Activated T-helper 2 cell treated with anti-CD3 and anti-CD28 coated beads, Interferon-gamma antibody, Interleukin-2, Interleukin-4, amounts not matched to agents 10 μg/mL and 5 μg/mL and 100 μg/mL, durations not matched to agents 14 hours and 24 hours and 36 hours (primary cell): Measurements from ENCODE around the gene ELP4. TPM values are rescaled to one million over a fixed set of nuclear protein-coding genes. Genes with fewer than 3 reads are reported as not detected.
"Not testable (repeated sequence)": the region's sequence is repeated elsewhere in the genome, so short reads cannot be mapped to it uniquely, and the experiment has no call there.

Experiments
- DNase-seq: peaks from one replicate; pipeline ENCODE4 v3.0.0; 2021; ENCODE audit warnings: low spot score
- H3K27ac Mint-ChIP-seq: one replicate; pipeline ENCODE4 v1.8.0; 2021; ENCODE audit warnings: mixed read lengths
- H3K27me3 Mint-ChIP-seq: one replicate; pipeline ENCODE4 v1.8.0; 2021; ENCODE audit warnings: low read depth, mixed read lengths
- H3K36me3 Mint-ChIP-seq: one replicate; pipeline ENCODE4 v1.8.0; 2021; ENCODE audit warnings: low read depth, mixed read lengths
- H3K4me1 Mint-ChIP-seq: one replicate; pipeline ENCODE4 v1.8.0; 2021; ENCODE audit warnings: low read depth, mixed read lengths
- H3K4me3 Mint-ChIP-seq: one replicate; pipeline ENCODE4 v1.8.0; 2021; ENCODE audit warnings: low read depth, mild to moderate bottlenecking, moderate library complexity, mixed read lengths
- H3K9me3 Mint-ChIP-seq: one replicate; pipeline ENCODE4 v1.8.0; 2021; ENCODE audit warnings: mixed read lengths
- intact Hi-C: fragments of 100-400 bp; cut with micrococcal nuclease; formaldehyde crosslinking; loops from one replicate; pipeline ENCODE4 v1.15.1; 2023
- total RNA-seq: library from RNA; stranded (reverse); gene quantifications from 2 replicates; pipeline ENCODE4 v1.2.3, GENCODE V29; 2022

Gene ELP4
- total RNA-seq, 1 donor from 2014 or later: 18.6 TPM

DNA sequence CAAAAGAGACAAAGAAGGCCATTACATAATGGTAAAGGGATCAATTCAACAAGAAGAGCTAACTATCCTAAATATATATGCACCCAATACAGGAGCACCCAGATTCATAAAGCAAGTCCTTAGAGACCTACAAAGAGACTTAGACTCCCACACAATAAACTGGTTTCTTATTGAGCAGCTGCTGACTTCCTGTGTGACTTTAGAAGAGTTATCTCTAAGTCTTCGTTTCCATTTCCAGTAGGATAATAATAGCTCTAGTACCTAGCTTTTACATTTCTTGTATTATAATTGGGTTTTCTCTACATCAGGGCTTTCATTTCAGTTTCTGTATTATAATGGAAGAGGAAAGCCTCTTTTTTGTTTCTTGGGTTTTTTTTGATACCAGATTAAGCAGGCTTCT lies 187.5 kb downstream of the ELP4 start:
- intact Hi-C loops, H3K36me3 Mint-ChIP-seq, H3K4me3 Mint-ChIP-seq, DNase-seq, H3K4me1 Mint-ChIP-seq, H3K9me3 Mint-ChIP-seq, H3K27ac Mint-ChIP-seq, H3K27me3 Mint-ChIP-seq: not testable (repeated sequence)

DNA sequence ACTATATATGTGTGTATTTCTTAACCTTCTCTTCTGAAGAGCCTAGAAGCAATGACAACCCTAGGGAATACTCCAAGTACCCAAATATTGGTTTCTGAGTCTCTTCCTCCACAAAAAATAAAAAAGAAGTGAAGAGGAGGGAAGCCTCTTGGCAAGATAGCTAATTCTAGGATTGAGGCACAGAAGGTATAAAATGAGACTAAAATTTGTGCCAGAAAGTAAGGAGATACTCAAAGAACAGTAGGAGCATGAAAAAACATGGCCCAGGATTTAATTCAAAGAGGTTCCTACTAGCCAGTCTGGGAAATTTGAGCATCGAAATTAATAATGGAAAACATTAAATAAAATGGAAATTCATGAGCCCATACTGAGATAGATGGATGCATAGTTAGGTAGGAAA lies 189.5 kb downstream of the ELP4 start:
- intact Hi-C loops: no loop called here
- Mint-ChIP-seq H3K4me3 (no peak overlapping the region), H3K27ac (no peak overlapping the region), H3K4me1 (no peaks in the 10 kb centered on the region), H3K36me3 (no peaks in the 10 kb centered on the region), H3K27me3 (peaks cover 5% of the 10 kb centered on the region), H3K9me3 (no peaks in the 10 kb centered on the region)
- no peak for DNase-seq

DNA sequence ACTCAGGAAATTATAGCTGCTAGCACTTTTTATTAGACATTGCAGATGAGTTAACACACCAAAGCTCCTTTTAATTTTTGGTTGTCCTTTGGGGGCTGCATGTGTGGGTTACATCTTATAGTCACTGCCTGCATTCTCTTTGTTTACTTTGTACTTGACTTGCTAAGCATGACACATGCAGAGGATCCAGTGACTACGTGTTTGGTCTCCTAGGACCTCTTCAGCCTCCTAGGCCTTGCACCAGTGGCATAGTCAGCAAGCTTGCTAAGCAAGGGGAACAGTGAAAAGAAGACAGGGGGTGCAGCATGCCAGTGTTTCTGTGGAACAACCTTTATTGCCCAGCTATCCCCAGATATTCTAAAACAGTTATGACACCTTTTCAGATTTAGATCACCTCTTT lies 193.4 kb downstream of the ELP4 start:
- H3K9me3 Mint-ChIP-seq: no peaks in the 10 kb centered on the region

DNA sequence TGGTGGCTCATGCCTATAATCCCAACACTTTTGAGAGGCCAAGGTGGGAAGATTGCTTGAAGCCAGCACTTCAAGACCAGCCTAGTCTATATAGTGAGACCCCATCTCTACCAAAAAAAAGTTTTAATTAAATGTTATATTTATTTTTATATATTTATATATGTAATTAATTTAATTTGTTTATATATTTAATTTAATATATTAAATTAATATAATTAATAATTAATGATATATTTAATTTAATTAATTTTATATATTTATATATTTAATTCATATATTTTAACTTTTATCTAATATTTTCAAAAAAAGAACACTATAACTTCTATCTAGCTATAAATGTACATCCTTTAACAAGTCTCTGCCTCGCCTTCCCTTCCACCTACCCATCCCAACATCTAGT lies 196.8 kb downstream of the ELP4 start:
- no peak overlapping the region for H3K4me3 Mint-ChIP-seq
- H3K27me3 Mint-ChIP-seq: no peaks in the 10 kb centered on the region
- no peaks in the 10 kb centered on the region for H3K36me3 Mint-ChIP-seq
- H3K9me3 Mint-ChIP-seq: no peaks in the 10 kb centered on the region
- DNase-seq: no peak
- intact Hi-C loops: no loop called here
- H3K27ac Mint-ChIP-seq: no peak overlapping the region
- no peaks in the 10 kb centered on the region for H3K4me1 Mint-ChIP-seq

More for the DNA sequence above, 193.4 kb downstream of the ELP4 start:
- no peak overlapping the region for H3K27ac Mint-ChIP-seq
- intact Hi-C loops: no loop called here
- no peaks in the 10 kb centered on the region for H3K36me3 Mint-ChIP-seq
- no peak for DNase-seq
- no peaks in the 10 kb centered on the region for H3K4me1 Mint-ChIP-seq
- no peak overlapping the region for H3K4me3 Mint-ChIP-seq
- H3K27me3 Mint-ChIP-seq: peaks cover 5% of the 10 kb centered on the region

DNA sequence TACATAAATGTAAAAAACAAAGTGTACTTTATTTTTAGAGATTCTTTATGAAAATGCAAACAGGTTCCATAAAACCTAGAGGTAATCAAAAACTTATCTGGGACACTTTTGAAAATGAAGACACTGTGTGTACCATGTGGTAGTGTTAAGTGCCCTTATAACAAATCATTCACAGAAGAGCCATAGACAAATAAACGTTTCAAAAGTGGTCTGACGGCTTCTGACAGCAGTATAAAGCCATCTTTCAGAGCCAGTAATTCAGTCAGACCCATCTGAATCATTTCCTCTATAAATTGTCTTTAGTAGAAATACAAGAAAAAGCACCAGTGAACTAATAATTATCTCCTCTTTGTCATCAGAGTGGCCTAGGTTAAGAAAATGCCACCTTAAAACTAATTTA lies 201.6 kb downstream of the ELP4 start:
- H3K4me3 Mint-ChIP-seq: no peak overlapping the region
- peaks cover 3% of the 10 kb centered on the region for H3K9me3 Mint-ChIP-seq
- H3K36me3 Mint-ChIP-seq: no peaks in the 10 kb centered on the region
- no peak overlapping the region for H3K27ac Mint-ChIP-seq
- DNase-seq: no peak
- H3K4me1 Mint-ChIP-seq: peaks cover 3% of the 10 kb centered on the region
- intact Hi-C loops: no loop called here
- H3K27me3 Mint-ChIP-seq: no peaks in the 10 kb centered on the region

DNA sequence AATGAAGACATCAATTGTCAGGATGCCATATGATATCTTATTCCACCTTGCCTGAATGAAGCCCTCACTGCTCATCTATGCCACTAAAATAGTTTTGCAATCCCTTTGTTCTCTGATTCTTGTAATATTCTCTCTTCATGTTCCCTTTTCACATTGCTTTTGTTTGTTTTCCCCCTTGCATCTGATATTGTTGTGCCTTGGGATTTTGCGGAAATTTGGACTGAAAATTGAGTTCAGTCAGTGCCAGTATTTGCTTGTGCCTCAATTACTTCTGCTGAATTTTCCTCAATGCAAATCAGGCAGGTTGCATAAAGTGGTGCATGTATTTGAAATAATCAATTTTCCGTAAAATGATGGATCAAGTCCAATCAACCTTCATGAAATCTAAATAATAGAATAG lies 203.3 kb downstream of the ELP4 start:
- Mint-ChIP-seq H3K27ac (no peak overlapping the region), H3K36me3 (no peaks in the 10 kb centered on the region), H3K9me3 (peaks cover 3% of the 10 kb centered on the region), H3K4me3 (no peak overlapping the region), H3K27me3 (no peaks in the 10 kb centered on the region), H3K4me1 (peaks cover 3% of the 10 kb centered on the region)
- no peak for DNase-seq
- intact Hi-C loops: no loop called here

DNA sequence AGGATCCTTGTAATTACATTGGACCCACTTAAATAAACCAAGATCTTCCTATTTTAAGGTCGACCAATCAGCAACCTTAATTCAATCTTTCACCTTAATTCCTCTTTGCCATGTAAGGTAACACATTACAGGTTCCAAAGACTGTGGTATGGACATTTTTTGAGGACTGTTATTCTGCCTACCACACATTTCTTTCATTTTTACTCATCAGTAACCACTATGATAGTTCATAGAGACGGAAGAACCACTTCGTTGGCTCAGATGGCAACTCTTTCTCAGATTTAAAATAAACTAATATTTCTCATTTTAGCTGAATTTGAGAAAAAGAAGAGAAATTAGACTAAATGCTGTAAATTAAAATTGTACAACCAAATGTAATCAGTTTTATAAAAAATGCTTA lies 205.3 kb downstream of the ELP4 start:
- DNase-seq: no peak
- Mint-ChIP-seq H3K36me3 (no peaks in the 10 kb centered on the region), H3K9me3 (peaks cover 3% of the 10 kb centered on the region), H3K4me3 (no peak overlapping the region), H3K27me3 (no peaks in the 10 kb centered on the region), H3K4me1 (peaks cover 5% of the 10 kb centered on the region), H3K27ac (no peak overlapping the region)
- intact Hi-C loops: no loop called here

DNA sequence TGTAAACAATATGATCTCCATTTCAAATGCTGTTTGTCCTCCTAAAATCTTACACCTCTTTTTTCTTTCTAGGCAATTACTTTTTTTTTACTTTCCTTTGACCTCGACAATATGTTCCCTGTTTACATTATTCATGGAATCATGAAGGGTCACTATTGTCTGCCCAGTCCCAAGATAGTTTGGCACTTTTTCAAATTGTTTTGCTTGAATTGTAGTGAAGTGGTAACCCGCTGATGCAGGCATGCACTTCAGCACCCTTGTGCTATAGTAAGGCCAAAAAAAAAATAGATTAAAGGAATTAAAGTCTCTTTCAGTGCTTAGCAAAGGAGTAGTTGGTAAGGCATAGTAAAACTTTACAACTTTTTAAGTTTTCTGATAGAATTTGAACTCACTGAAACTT lies 210.7 kb downstream of the ELP4 start:
- Mint-ChIP-seq H3K27me3 (no peaks in the 10 kb centered on the region), H3K27ac (no peak overlapping the region), H3K36me3 (no peaks in the 10 kb centered on the region), H3K4me3 (no peak overlapping the region), H3K9me3 (no peaks in the 10 kb centered on the region), H3K4me1 (peaks cover 2% of the 10 kb centered on the region)
- no peak for DNase-seq
- intact Hi-C loops: no loop called here

DNA sequence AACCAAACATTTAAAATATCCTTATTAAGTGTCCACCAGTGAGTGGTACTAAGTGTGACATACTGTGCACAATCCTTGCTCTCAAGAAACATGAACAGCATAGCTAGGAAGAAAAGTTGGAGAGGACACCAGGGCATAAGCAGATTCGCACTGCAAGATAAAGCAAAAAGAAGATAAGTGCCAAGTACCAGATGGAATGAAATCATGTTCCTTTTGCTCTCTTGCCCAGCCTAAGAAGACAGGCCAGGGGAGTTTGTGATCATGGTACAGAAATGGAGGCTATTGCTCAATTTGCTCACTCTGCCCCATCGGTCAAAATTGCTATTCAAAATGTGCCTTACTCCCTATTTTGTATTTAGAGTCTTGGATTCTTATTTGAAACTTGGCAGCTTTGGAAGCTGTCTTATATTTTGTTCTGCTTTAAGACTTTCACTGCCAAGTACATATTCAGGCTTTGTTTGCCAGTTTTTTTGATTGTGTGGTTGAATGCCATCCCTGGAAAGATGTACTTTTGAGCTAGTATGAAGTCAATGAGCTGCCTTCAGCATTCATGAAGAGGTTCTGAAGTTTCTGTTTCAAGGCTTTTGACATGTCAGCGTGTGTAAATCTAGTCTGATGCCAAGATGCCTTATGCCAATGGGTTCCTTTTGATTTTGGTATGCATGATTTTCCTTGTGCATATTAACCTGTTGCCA lies 211.3 kb downstream of the ELP4 start:
- Mint-ChIP-seq H3K36me3 (no peaks in the 10 kb centered on the region), H3K4me3 (no peak overlapping the region), H3K27me3 (no peaks in the 10 kb centered on the region), H3K4me1 (peaks cover 2% of the 10 kb centered on the region), H3K27ac (no peak overlapping the region), H3K9me3 (no peaks in the 10 kb centered on the region)
- intact Hi-C loops: no loop called here
- no peak for DNase-seq

DNA sequence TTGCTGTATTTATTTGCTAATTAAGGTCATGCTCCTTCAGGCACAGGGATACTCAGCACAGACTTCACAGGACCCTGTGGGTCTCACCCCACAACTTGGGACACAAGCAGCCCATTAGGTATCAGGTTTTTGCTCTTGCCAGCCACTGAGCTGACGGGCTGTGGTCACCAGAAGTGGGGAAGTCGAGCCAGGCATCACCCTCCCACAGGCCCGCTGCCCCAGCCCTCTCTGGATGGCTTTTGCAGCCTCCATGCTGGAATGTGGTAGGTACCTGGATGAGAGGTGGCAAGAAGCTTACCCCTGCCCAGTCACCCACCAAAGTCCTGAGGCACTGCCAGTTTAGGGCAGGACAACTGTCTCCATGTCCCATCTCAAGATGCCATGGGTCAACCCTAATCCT lies 213.2 kb downstream of the ELP4 start:
- no peak overlapping the region for H3K4me3 Mint-ChIP-seq
- no peak overlapping the region for H3K27ac Mint-ChIP-seq
- intact Hi-C loops: no loop called here
- no peaks in the 10 kb centered on the region for H3K9me3 Mint-ChIP-seq
- peaks cover 2% of the 10 kb centered on the region for H3K4me1 Mint-ChIP-seq
- no peak for DNase-seq
- no peaks in the 10 kb centered on the region for H3K27me3 Mint-ChIP-seq
- no peaks in the 10 kb centered on the region for H3K36me3 Mint-ChIP-seq

DNA sequence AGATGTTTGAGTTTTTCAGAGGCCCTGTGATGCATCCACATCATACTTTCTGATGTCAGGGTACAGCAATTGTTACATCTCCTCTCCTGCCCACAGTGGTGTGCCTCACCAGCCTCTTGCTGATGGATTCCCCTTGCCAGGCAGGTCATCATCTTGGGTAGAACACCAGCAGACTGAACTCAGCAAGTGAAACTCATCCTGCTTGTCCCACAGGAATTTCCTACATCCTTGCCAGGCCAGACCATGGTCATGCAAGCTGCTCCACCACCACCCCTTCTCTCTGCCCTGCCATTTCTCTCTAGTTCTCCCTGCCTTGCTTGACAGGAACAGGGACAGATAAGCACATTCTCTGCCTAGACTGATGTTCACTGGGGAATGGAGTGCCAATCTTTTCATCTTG lies 215.6 kb downstream of the ELP4 start:
- H3K4me3 Mint-ChIP-seq: no peak overlapping the region
- no peaks in the 10 kb centered on the region for H3K27me3 Mint-ChIP-seq
- intact Hi-C loops: no loop called here
- H3K4me1 Mint-ChIP-seq: no peaks in the 10 kb centered on the region
- no peak for DNase-seq
- no peaks in the 10 kb centered on the region for H3K9me3 Mint-ChIP-seq
- H3K36me3 Mint-ChIP-seq: no peaks in the 10 kb centered on the region
- H3K27ac Mint-ChIP-seq: no peak overlapping the region

DNA sequence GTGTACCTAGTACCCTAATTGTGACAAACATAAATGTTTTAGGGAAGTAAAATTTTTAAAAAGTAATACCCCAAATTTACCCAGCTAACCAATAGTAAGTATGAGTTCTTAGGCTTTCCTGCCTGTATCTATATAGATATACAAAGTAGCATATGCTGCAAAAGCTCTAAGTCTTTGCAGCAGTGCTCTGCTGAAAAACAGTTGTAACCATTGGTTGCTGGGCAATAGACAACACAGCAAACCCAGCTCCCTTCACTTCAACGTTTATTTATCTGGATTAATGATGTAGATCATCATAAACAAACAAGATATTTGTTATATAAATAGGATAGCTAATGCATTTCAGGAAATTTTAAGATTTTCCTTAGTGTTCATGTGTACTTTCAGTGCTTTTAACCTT lies 218.9 kb downstream of the ELP4 start:
- H3K27ac Mint-ChIP-seq: no peak overlapping the region
- intact Hi-C loops: no loop called here
- H3K36me3 Mint-ChIP-seq: peaks cover 3% of the 10 kb centered on the region
- H3K4me3 Mint-ChIP-seq: no peak overlapping the region
- H3K27me3 Mint-ChIP-seq: no peaks in the 10 kb centered on the region
- H3K4me1 Mint-ChIP-seq: no peaks in the 10 kb centered on the region
- DNase-seq: no peak
- peaks cover 20% of the 10 kb centered on the region for H3K9me3 Mint-ChIP-seq

DNA sequence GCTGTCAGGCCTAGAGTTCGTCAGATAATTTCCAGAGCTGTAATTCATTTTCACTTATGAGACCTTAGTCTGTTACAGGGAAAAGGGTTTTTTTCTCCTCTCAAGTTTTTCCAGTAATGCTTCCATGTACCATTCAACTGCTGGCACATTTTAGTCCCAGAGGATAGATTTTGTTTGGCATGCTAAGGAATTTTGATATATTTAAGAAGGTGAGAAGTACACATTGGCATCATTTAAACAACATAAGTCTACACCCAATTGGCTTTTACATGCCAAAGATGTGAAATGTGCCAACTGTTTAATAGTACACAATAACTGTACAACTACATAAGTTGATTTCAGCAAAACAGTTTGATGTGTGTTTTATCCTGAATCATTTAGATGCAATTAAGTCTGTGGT lies 230.6 kb downstream of the ELP4 start:
- Mint-ChIP-seq H3K4me1 (no peaks in the 10 kb centered on the region), H3K4me3 (no peak overlapping the region), H3K9me3 (peaks cover 7% of the 10 kb centered on the region), H3K27me3 (no peaks in the 10 kb centered on the region), H3K36me3 (no peaks in the 10 kb centered on the region), H3K27ac (no peak overlapping the region)
- no peak for DNase-seq
- intact Hi-C loops: no loop called here
